GM19452 (cell line): ENCODE measurements around the gene KIF6.
"Not testable (repeated sequence)": the region's sequence is repeated elsewhere in the genome, so short reads cannot be mapped to it uniquely, and the experiment has no call there.

Experiments
- ATAC-seq: cut with Tn5 transposase; IDR thresholded peaks from one replicate; pipeline ENCODE4 v1.9.1; 2021; ENCODE audit not compliant: unreplicated experiment

The KIF6 gene

GRCh38 chr6:39723350-39723749, 1.9 kb downstream of the KIF6 start:
- ATAC-seq: not testable (repeated sequence)

DNA sequence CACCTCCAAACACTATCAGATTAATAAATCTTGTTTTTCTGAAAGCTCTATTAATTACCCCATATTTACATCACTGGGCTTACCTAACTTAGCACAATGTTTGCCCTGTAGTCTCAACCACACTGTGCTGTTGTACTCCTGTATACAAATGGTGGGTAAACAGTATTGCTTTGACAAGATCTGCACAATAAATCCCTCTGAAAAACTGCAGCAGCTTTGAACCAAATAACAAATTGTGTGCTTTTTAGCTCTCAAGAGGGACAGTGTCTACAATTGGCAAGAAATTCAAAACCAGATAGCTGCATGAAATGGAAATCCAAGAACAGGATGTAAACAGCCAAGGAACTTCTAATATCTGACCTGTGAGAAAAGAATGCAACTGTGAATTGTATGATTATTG, 10.4 kb downstream of the KIF6 start:
- ATAC-seq: no peak

DNA sequence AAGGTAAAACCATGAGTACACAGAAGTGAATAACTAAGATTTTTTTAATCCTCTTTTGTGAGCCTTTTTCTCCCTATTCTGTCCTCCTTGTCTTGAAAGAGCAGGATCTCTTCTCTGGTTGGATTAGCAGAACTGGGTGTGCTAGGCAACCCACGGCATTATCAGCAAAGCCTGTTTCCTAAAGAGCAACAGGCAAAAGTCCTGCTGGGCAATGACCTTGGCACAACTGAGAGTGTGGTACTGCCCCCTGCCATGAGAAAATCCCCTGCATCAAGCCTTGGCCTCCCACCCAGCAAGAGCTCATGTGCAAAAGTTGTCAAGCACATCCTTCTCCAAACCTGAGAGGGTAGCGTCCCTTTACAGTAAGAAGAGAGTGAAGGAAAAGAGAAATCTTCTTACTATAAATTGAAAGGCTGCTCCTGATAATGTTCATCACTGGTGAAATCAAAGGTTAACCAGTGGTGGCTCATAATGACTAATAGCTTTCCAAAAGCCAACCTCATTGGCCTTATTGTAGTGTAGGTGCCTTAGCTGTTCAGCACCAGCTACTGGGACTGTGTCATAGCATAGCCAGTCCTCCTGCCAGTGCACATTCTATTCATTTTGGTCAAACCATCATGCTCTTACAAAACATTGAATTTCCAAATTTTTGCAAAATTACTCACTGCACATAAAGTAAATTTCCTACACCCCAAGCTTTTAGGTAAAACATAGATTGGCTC, 17.1 kb downstream of the KIF6 start:
- ATAC-seq: no peak

- no peak for ATAC-seq
Measured at GRCh38 chr6:39706819-39707335, 18.3 kb downstream of the KIF6 start.

GRCh38 chr6:39702265-39702664, 22.9 kb downstream of the KIF6 start:
- no peak for ATAC-seq

DNA sequence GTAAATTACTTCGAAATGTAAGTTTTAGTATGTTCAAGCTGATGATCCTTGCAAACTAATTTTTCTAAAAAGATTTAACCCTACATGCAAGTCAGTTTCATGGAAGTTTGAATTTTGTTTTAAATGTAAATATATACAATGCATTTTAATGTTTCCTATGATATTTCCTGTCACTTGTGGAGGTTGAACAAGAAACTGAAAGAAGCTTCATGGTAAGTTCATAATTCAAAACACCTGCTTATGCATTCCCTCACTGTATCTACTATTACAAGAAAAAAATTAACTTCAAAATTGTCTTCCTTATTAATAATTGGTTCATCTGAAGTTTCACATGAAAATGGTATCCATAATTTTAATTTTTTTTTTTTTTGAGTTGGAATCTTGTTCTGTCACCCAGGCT, 24.8 kb downstream of the KIF6 start:
- no peak for ATAC-seq

GRCh38 chr6:39698789-39699188, 26.4 kb downstream of the KIF6 start:
- ATAC-seq: no peak

DNA sequence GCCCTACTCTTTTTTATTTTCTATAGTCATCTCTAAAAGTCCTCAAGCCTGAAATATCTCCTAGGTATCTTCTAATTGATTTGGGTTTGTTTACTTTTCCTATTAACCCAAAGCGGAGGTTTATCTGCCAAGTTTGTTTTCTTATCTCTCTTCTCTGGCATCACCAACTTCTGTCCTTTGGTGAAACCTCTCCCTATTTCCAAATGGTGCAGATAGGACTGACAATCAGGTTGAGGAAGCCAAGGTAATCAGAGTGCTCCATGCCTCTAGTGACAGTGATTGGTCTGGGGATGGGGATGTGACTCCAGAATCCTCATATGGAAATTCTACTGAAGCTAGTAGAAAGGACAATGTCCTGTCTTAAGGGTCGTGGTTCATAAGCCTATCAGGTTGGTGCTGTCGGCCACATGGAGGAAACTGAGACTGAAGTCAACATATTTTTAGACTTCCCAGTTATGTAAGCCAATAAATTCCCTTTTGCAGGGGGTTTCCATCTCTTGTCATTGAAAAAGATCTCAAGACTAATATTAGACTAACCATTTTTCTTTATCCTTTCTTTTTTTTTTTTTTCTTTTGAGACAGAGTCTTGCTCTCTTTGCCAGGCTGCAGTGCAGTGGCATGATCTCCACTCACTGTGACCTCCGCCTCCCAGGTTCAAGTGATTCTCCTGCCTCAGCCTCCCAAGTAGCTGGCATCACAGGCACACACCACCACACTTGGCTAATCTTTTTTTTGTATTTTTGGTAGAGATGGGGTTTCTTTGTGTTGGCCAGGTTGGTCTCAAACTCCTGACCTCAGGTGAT, 28.0 kb downstream of the KIF6 start:
- ATAC-seq: no peak

DNA sequence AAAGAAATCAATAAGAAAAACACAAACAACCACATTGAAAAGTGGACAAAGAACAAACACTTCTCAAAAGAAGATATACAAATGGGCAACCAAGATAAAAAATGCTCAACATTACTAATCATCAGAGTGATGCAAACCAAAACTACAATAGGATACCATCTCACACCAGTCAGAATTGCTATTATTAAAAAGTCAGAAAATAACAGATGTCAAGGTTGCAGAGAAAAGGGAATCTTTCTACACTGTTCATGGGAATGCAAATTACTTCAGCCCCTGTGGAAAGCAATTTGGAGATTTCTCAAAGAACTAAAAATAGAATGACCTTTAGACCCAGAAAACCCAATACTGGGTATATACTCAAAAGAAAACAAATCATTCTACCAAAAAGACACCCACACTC, 29.8 kb downstream of the KIF6 start:
- no peak for ATAC-seq

- ATAC-seq: no peak
Measured at GRCh38 chr6:39693206-39693605, 32.0 kb downstream of the KIF6 start.

- ATAC-seq: no peak
Measured at GRCh38 chr6:39688494-39688893, 36.7 kb downstream of the KIF6 start.

- ATAC-seq: no peak
Measured at GRCh38 chr6:39686976-39687375, 38.2 kb downstream of the KIF6 start.

DNA sequence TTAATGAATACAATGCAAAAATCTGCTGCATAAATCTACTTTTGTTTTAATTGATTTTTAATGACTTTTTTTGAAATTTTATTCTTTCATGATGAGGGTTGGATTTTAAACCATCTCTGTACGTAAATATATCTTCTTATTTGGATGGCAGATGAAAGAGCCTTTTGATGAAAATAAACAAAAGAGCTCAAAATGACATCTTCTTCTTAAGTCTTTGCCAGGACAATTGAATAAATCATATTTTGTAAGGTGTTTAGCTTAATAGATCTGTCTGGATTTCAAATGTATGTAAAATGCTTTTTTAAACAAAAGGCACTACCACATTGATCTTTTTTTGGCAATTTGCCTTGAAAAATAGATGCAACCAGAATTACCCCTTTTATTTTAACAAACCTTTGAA, 39.3 kb downstream of the KIF6 start:
- no peak for ATAC-seq

- no peak for ATAC-seq
Measured at GRCh38 chr6:39685489-39685826, 39.8 kb downstream of the KIF6 start.

- ATAC-seq: no peak
Measured at GRCh38 chr6:39684790-39685488, 40.3 kb downstream of the KIF6 start.

GRCh38 chr6:39681674-39682121, 43.5 kb downstream of the KIF6 start:
- ATAC-seq: no peak

- ATAC-seq: no peak
Measured at GRCh38 chr6:39678914-39679313, 46.3 kb downstream of the KIF6 start.

- not testable (repeated sequence) for ATAC-seq
Measured at GRCh38 chr6:39677318-39677717, 47.9 kb downstream of the KIF6 start.

DNA sequence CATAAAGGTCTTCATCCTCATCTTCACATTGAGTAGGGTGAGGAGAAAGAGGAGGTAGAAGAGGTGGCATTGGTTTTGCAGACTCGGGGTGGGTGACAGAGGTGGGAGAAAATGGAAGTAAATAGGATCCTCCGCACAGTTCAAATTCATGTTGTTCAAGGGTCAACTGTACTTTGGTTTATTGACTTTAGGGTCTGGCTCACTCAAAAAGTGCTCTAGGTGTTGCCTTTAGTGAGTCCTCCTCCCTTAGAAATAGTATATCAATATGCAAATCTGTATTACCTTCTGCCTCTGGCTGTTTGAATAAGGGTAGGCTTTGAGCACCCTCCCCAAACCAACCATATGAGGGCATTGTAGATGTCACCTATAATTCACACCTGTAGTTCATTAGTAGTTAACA, 54.7 kb downstream of the KIF6 start:
- ATAC-seq: no peak

DNA sequence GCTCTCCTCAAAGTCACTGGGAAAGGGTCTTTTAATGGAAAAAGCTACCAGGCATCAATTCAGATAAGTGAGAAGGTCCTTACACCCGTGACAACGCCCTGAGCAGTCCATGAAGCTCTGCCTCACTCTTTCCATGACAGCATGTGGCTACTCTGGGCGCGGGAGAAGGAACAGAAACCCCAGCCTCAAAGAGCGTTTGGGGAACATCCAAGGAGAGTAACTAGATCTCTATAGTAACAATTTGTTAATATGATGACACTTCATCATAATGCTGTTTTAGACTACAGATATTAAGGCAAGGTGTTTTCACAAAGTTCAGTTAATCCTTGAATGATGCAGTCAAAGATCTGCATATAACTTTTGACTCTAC, 55.2 kb downstream of the KIF6 start:
- no peak for ATAC-seq

- ATAC-seq: no peak
Measured at GRCh38 chr6:39669207-39669972, 55.8 kb downstream of the KIF6 start.
